Measurements from ENCODE around the gene VAV3.
A peak's percentile ranks its signal among the peaks of the same experiment; 100 is the strongest.

The VAV3 gene

DNA sequence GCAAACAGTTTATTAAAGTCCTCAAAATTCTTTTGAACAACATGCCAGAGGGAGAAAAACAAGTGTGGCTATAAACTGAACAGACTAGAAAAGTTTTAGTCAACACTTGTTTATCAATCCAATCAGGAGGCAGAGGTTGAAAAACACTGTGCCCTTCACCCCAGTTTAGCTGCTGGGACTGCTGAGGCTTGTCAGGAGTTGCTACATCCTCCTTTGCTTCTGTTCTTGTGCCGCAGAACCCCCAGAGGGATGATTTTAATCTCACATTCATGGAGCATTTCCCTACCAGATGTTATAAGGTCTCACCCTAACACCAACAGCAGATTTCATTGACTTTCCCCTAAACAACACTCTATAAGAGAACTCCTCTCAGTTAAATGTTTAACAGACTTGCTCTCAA is 321.2 kb downstream of the VAV3 start:
- no peak for DNase-seq (ENCODE audit: low read depth)

DNA sequence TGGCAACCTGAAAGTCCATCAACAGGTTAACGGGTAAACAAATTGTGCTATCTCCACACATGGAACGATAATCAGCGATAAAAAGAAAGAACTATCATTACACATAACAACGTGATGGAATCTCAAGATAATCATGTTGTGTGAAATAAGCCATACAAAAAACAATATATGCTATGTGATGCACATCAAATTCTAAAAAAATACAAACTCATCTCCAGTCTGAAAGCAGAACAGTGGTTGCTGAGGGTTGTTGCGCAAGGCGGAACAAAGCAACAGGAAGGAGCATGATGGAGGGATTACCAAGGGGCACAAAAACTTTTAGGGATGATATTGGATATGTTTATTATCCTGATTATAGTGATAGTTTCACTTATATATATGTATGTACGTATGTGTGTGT is 324.8 kb downstream of the VAV3 start:
- DNase-seq (ENCODE audit: low read depth), result no peak

DNA sequence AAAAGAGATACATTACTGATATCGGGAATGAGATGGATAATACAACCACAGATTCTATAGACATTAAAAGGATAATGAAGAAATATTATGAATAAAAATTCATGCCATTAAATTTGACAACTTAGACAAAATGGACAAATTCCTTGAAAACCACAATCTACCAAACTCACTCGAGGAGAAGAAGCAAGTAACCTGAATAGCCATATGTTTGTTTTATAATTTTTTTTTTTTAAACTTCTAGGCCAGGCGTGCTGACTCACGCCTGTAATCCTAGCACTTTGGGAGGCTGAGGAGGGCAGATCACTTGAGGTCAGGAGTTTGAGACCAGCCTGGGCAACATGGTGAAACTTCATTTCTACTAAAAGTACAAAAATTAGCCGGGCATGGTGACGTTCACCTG is 327.9 kb downstream of the VAV3 start:
- no peak for DNase-seq (ENCODE audit: low read depth)

DNA sequence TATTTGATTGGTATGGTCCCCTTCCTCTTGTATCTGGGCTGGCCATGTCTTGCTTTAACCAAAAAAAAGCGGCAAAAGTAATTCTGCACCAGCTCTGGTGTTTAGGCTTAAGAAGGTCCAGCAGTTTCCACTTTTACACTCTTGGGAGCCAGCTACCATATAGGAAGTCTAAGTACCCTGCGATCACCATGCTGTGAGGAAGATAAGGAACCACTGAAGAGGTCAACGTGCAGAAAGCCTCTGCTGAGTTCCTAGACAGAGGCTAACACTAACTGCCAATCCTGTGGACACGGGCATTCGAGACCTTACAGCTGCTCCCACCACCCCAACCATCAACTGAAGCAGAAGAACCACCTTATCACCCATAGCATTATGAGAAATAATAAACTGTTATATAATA is 331.4 kb downstream of the VAV3 start:
- no peak for DNase-seq (ENCODE audit: low read depth)

DNA sequence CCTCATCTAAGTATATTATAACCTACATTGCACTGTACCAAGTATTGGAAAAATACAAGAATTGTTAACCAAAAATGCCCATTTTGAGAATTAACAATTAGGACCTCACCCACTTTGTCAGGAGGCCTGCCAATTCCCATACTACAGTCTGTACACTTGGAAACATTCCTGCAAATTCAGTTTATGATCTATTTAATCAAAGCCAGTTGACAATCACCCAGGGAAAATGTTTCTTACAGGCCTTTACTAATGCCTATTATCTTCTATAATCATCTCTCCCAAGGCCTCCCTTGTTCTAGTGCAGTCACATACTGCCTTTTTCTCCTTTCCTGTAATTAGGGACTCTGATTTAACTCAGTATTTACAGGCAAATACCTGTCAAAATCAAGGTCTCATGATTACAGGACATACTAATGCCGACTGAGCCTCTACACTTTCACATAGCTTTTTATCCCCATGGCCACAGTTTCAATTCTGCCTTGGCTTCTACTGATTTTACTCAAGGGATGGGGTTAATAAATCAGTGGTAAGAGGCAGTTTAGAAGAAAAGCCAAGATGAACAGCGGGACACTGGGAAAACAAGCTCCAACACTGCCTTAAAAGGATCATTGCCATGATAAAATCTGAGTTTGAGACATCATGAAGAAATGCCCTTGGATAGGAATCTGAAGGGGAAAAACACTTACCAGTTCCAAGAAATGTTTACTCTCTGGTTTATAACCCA is 338.7 kb downstream of the VAV3 start:
- peak; percentile 33 for DNase-seq (ENCODE audit: low read depth)

DNA sequence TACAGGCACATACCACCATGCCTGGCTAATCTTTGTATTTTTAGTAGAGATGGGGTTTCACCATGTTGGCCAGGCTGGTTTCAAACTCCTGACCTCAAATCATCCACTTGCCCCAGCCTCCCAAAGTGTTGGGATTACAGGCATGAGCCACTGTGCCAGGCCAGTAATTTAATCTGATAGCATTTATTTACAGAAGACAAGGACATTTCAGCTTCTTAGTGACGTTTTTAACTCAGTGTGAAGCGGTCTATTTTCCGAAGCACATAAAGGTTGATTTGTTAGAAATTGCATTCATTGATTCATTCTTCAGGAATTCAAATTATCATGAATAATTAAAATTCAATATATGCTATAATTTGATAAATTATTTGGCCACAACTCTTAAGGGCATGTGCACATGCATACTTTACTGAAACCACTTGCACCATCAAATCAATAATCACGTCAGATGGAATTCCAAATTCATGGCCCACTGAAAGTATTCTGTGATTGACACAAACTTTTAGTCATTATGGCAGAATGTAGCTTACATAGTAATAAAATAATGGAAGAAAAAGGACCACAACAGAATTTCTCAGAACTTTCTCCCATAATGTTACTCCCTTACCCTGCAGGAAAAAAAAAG is 339.5 kb downstream of the VAV3 start:
- DNase-seq (ENCODE audit: low read depth), result no peak

DNA sequence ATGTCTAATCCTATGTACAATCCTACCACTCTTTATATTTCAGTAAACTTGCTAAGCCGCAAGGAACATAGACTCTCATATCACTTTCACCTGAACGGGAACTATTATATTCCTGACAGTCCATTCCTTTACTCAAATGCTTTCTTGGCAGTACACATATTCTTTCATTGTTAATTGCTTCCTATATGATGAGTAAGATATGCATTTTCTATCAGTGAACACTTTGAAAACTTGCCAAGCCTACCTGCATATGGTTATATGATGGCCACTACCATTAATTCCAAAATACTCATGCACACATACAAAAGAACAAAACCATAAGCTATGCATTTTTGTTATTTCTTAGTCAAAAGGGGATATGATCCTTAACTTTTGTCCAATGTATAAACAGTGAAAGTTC is 341.5 kb downstream of the VAV3 start:
- no peak for DNase-seq (ENCODE audit: low read depth)

DNA sequence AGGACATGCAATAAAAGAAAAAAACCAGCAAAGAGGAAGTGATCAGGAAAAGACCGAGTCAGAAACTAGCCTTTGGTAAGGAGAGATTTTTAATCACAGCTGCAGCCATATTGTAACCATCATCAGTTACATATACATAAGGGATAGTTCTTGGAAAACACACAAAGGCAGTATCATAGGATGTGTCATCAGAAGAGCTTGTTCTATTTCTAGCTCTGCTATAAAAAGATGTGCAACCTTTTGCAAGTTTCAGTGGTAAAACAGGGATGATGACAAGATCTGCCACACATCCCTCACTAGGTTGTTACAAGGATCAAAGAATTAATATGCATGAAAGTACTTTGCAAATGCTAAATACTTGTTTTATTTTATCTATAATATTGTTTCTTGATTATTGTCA is 342.0 kb downstream of the VAV3 start:
- DNase-seq (ENCODE audit: low read depth), result peak; percentile 34

DNA sequence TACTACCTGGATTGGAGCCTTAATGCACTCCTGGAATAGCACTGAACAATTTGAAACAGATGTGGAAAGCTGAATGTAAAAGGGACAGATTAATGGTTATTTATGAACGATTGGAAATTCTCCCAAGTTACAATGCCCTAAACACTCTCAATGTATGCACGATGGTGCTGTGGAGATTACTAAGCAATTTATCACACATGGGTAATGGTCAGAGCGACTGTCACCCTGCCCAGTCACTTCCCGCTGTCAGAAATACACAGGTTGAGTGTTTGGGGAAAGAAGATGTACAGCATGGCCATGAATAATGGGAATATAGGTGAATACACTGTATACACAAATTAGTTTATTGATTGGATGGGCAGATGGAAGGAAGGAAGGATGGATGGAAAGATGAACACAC is 342.4 kb downstream of the VAV3 start:
- no peak for DNase-seq (ENCODE audit: low read depth)

DNA sequence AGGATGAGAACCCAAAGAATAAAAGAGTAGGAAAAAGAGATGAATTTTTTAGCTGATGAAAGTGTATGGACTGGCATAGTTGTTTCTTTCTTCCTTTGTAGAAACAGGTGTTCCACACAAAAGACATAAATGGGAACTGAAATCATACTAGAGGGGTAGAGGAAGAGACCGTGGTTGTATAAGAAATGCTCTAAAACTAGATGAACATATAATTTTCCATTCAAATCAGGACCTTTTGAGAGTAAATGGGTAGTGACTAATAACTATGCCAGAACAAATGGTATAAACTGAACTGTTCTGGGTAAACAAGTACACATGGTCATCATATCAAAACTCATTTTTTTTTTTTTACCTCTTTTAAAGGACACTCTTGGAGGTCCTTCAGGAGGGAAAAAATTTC is 344.2 kb downstream of the VAV3 start:
- no peak for DNase-seq (ENCODE audit: low read depth)

DNA sequence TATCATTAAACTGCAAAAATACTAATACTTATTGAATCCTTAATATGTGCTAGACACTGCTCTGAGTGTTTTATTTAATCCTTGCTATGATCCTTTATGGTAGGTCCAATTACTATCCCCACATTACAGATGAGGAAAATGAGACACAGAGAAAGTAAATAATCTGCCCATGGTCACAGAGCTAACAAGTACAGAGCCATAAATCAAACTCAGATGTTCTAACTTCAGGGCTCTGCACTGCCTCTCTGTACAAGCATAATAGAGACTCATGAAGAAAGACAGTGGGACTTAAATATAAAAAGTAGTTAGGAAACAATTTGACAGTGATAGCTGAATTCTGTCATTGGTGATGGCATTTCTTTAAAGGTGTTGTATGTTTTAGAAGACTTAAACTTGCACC is 346.4 kb downstream of the VAV3 start:
- DNase-seq (ENCODE audit: low read depth), result no peak

DNA sequence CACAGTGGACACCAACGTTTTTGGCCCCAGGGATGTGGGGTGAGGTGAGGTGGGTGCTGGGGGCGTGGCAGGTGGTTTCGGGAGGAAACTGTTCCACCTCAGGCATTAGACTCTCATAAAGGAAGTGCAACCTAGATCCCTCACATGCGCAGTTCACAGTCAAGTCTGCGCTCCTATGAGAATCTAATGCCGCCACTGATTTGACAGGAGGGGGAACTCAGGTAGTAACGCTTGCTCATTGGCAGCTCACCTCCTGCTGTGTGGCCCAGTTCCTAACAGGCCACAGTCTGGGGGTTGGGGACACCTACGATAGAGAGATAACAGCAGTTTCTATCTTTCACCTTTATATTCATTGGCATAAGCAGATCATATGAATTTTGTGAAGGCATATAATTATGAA is 347.1 kb downstream of the VAV3 start:
- no peak for DNase-seq (ENCODE audit: low read depth)

DNA sequence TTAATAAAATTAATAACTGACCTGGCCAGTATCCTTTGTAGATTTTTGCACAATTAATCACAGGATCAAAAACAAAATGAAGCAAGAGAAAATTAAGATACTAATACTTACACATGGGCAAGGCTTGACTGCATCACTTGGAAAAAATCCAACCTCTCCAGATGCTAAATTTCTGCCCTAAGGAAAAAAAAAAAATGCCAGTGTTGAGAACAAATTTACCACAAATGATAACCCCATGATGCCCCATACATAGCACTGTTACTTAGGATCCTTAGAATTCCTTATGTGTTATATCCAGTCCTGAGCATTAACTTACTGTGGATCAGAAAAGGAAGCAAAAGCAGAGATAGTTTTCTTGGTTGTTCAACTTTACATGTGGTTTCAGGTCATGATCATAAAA is 347.5 kb downstream of the VAV3 start:
- no peak for DNase-seq (ENCODE audit: low read depth)

DNA sequence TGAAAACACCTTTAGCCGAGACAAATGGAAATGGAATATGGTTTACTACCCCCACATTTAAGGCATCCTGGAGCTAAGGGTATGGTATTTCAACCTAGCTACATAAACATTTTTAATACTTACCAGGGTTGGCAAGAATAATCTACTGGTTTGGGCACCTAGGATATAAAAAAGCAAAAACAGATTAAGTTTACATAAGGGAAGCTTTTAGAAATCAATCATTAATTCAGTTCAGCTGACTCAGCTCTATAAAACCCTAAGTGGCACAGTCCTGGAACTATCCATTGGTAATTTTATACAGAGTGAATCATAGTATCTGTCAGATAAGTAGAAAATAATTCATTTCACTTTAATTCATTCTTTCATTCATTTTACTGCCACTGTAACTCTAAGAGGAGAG is 355.2 kb downstream of the VAV3 start:
- no peak for DNase-seq (ENCODE audit: low read depth)

DNA sequence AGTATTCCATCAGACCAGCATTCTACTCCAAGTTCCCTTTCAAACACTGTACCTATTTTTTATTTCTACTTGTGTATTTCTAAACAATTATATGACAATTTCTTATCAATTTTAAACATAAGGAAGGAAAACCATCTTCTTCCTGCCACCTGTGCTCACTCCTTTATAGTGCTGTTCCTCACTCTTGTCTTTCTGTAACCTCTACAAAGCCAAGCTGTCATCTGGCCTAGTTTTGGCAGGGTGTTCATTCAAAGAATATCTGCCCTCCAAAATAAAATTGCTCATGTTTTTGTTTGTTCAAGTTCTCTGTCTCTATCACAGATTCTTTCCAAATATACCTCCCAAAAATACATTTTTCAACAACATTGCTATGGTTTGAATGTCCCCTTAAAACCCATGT is 360.2 kb downstream of the VAV3 start:
- DNase-seq (ENCODE audit: low read depth), result no peak

DNA sequence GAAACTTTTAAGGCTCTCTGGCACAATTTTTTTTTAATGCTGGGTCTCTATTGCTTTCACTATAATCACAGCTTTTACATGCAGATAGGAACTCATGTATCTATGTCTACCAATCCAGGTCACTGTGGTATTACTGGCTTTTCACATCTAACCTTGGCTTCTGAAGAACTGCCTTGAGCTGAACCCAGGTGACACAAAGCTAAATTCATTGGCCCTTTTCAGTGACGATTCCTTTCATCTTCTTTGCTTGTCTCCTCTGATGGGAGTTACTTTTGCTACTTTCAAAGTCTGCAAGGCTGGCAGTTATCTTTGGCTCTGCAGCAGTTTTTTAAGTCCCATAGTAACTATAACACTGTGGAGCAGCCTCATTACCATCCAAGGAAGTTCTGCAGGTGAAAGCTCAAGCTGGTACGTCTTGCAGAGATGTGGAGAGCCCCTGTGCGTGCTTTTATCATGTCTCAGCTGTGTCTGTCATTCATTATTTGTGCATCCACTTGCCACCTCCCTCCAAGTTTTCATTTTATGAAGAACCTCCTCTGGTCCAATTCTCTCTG is 364.3 kb downstream of the VAV3 start:
- DNase-seq (ENCODE audit: low read depth), result no peak

DNA sequence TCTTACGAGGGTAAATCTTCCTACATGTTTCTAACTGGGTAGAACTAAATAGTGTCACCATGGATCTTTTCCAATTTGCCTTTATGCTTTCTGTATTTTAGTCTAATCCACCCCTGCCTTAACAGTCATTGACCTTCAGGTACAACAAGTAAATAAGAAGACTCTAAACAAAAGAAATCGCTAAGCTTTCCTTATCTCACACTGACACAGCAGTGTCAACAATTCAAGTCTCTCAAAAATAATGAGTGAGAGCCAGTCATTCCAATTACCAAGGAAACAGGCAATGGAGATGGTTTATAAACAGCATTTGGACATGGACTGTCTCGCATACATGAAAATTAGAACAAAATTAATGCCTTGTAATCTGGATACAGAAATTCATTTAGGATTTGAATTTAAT is 365.8 kb downstream of the VAV3 start:
- DNase-seq (ENCODE audit: low read depth), result no peak

DNA sequence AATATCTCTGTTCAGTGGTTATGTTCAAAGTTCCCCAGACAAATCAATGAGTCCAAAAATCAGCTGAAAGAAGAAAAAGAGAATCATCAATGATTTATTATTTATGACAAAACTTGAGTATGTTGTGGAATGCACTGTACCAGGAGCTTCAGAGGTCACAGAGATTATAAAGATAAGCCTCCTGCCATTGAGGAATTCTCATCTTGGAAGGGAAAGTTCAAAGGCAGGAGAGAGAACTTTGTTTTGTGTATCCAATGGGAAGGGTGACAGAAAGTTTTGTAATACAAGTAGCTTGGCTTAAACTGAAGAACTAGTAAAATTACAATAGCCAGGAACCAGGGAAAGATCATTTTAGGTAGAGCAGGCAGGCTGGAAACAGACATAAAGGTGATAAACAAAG is 367.7 kb downstream of the VAV3 start:
- DNase-seq (ENCODE audit: low read depth), result no peak

DNA sequence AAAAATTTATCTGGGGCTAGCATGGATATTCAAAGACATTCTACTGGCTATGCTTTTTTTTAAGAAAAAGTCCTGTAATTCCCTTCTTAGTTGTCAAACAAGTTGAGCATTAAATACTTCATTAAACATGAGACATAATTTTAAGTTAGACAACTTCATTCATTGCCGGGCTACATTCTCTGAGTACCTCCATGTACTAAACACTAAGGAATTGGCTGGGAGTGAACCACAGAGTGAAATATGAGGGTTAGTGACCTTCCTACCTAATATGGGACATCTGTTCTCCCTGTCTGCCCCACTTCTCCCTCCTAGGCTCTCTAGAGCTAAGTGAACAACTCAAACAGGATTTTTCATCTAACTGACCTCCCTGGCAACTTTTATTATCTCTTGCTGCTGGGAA is 370.4 kb downstream of the VAV3 start:
- DNase-seq (ENCODE audit: low read depth), result no peak

DNA sequence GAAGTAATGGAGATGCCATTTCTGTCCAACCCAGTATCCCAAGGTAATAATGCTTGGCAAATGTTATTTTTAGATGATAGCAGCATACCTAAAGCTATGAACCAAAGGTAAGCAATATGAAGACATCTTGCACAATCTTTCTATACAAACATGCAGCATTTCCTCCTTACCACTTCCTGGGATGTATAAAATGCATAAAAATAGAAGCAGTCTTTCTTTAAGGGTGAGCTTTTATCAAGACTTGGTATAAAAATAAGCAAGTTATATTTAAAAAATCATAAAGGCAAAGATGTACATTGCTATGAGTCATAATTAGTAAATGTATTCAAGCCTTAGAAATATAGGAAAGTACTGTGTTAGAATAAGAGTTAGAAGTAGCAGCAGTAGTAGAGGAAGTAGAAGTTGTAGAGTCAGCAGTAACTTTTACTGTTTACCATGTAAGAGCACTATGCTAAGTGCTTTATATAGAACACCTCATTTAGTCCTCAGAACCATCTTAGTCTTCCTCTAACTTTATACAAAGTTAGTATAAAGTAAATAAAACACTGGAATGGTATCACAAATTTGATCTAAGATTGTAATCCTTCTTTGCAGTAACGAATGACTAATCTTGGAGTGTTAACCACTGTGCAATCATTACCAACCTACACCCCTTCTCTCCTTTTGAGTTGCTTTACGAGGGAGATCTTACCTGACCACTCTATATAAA is 371.3 kb downstream of the VAV3 start:
- DNase-seq (ENCODE audit: low read depth), result no peak

DNA sequence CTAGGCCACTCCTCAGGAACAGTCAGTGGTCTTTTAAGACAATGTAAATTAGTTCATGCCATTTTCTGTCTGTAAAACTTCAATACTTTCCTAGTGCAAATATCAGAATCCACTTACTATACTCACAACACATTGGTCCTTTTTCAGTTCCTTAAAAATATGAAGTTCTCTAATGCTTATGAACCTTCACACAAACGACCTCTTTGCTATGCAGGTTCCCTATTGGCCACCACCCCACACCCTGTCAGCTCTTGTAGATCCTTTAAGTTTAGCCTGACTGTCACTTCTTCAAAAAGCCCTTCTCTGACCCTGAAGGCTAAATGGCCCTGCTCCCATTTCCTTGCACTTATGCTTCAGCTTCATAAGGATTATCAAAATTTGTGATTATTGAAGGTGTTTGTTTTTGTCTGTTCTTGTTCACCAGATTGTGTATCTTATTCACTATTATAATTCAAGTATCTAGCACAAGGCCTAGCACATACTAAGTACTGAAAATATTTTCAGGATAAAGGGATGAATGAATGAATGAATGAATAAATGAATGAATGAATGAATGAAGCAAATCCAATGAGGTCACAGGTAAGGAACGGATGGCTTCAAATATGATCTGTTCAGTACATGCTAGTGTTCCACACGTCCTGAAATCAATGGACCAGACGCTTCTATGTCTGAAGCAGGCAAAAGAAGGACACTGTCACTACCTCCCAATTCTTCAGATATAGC is 373.9 kb downstream of the VAV3 start:
- no peak for DNase-seq (ENCODE audit: low read depth)

DNA sequence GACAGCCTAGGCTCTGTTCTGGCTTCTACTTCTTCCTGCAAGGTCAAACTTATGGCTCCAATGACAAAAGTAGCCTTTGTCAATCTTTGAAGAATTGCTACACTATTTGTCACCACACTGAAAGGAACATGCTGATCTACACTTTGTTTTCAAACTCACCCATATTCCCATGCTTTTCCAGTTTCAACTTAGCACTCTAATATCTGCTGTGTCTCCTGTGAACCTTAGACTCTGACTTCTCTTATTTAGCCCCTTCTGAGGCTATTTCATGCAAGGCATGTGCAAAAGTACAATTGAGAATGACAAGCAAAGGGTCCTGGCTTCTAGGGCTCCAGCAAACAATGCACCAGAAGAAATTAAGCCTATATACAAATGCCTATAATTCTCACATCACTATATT is 374.9 kb downstream of the VAV3 start:
- no peak for DNase-seq (ENCODE audit: low read depth)

DNA sequence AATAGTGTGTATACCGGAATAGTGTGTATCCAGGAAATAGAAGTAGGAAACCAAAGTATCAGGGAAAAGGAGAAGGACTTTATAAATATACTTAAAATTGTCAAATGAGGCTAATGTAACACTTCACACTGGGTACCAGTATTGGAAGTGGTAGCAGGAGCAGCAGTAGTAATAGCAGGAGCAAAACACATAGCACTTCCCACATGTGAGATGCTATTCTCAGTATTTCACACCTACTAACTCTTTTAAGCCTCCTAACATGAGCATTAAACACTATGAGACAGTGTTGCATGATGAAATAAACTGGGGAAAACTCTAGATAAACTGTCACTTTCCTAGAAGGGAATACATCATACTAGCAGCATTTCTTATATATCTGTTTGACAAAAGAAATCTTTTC is 376.7 kb downstream of the VAV3 start:
- DNase-seq (ENCODE audit: low read depth), result no peak

Data from stromal cell of bone marrow (primary cell).